Gastroesophageal sphincter (tissue), 4 donors: Measurements from ENCODE around the gene PRIMPOL. TPM values are rescaled to one million over a fixed set of nuclear protein-coding genes. Genes with fewer than 3 reads are reported as not detected.
"Not testable (repeated sequence)": the region's sequence is repeated elsewhere in the genome, so short reads cannot be mapped to it uniquely, and the experiment has no call there.

Experiments used
- ATAC-seq: fragments of 150-250 bp; one replicate; pipeline ENCODE4 v1.9.1; 2016; ENCODE audit warnings: mild to moderate bottlenecking, moderate library complexity
- H3K27ac ChIP-seq, 4 donors: fragments of 200-600 bp; sonication (generic) in 3 of 4; 1 replicate in 3 of 4; 2 replicates in 1 of 4; pipeline ENCODE4 v1.5.1; 2016 to 2019
- H3K27me3 ChIP-seq: fragments of 200-600 bp; sonication (generic); one replicate; pipeline ENCODE4 v1.5.1; 2019
- H3K36me3 ChIP-seq, 2 donors: fragments of 200-600 bp; sonication (generic); one replicate each; pipeline ENCODE4 v1.5.1; 2019; ENCODE audit warnings: control low read depth in 1 of 2
- H3K4me1 ChIP-seq, 3 donors: fragments of 200-600 bp; sonication (generic); 1 replicate in 2 of 3; 2 replicates in 1 of 3; pipeline ENCODE4 v1.5.1; 2016 to 2019; ENCODE audit warnings: control low read depth in 2 of 3
- H3K4me3 ChIP-seq, 2 donors: fragments of 200-600 bp; sonication (generic); one replicate each; pipeline ENCODE4 v1.5.1; 2019; ENCODE audit warnings: mild to moderate bottlenecking in 1 of 2, moderate library complexity in 1 of 2
- H3K9me3 ChIP-seq, 3 donors: fragments of 200-600 bp; sonication (generic); one replicate each; pipeline ENCODE4 v1.5.1; 2017 to 2019; ENCODE audit warnings: control low read depth in 2 of 3
- CTCF ChIP-seq, 4 experiments: fragments of 200-600 bp in 2 of 4; fragments of 450-650 bp in 2 of 4; sonication (generic) in 1 of 4; IDR thresholded peaks; one replicate each; pipeline ENCODE4 v1.5.1; 2017 to 2019; ENCODE audit warnings: antibody characterized with exemption in 4 of 4, mild to moderate bottlenecking in 2 of 4, moderate library complexity in 2 of 4
- EP300 ChIP-seq: sonication (generic); formaldehyde crosslinking; IDR thresholded peaks from one replicate; pipeline ENCODE4 v1.6.1; 2017; ENCODE audit warnings: antibody characterized with exemption, mild to moderate bottlenecking
- POLR2A ChIP-seq, 2 donors: fragments of 450-650 bp; IDR thresholded peaks; one replicate each; pipeline ENCODE4 v1.6.1; 2017; ENCODE audit warnings: antibody characterized with exemption in 2 of 2, mild to moderate bottlenecking in 2 of 2, moderate library complexity in 1 of 2
- POLR2AphosphoS5 ChIP-seq: sonication (generic); formaldehyde crosslinking; IDR thresholded peaks from one replicate; pipeline ENCODE4 v1.6.1; 2017; ENCODE audit warnings: antibody characterized with exemption
- WGBS, 2 donors: methylation state at CpG; one replicate each; pipeline ENCODE4 v1.1.5; 2018; ENCODE audit warnings: low coverage in 1 of 2; 5-methylcytosine and 5-hydroxymethylcytosine counted together
- total RNA-seq, 4 donors: library from RNA; depleted of rRNA; stranded (reverse); fragments of >200 nt; gene quantifications; one replicate each; pipeline ENCODE4 v1.1.0, GENCODE V29; 2016

The PRIMPOL gene
- total RNA-seq, 4 donors from 2014 or later = 14.2 to 21.6 (median 16.9) TPM

GRCh38 chr4:184621518-184621917 is 28.0 kb upstream of the PRIMPOL start:
- Histone ChIP-seq H3K9me3 (no peaks in the 10 kb centered on the region), H3K4me1 (no peaks in the 10 kb centered on the region), H3K27me3 (no peaks in the 10 kb centered on the region), H3K27ac (no peak overlapping the region), H3K4me3 (no peak overlapping the region), H3K36me3 (peaks cover 0 to 10% of the 10 kb centered on the region in 2 donors)
- TF ChIP-seq POLR2AphosphoS5 = no peak
- no peak for TF ChIP-seq POLR2A (IDR thresholded peaks at IDR 0.05)
- TF ChIP-seq EP300 = no peak
- no peak for ATAC-seq
- 63 to 74% methylated on average over 3 of the region's 3 CpGs for WGBS, 2 donors

GRCh38 chr4:184624504-184624903 is 25.0 kb upstream of the PRIMPOL start:
- not testable (repeated sequence) for H3K9me3 ChIP-seq, ATAC-seq, H3K4me1 ChIP-seq, H3K27ac ChIP-seq, H3K27me3 ChIP-seq, H3K4me3 ChIP-seq
- peaks cover 0 to 40% of the 10 kb centered on the region in 2 donors for H3K36me3 ChIP-seq
- WGBS, 2 donors = 95 to 97% methylated on average over 3 of the region's 3 CpGs

GRCh38 chr4:184624972-184625554 is 24.5 kb upstream of the PRIMPOL start:
- 92% methylated on average over 6 to 7 of the region's 7 CpGs for WGBS, 2 donors
- no peak for TF ChIP-seq CTCF (IDR thresholded peaks at IDR 0.05)

GRCh38 chr4:184625783-184626596 is 23.5 kb upstream of the PRIMPOL start:
- H3K4me1 ChIP-seq, H3K27me3 ChIP-seq, H3K27ac ChIP-seq, H3K9me3 ChIP-seq, H3K4me3 ChIP-seq, ATAC-seq: not testable (repeated sequence)
- H3K36me3 ChIP-seq = peaks cover 5 to 55% of the 10 kb centered on the region in 2 donors
- WGBS, 2 donors = 87 to 94% methylated on average over 8 to 10 of the region's 11 CpGs

More at GRCh38 chr4:184624972-184625554, 24.5 kb upstream of the PRIMPOL start:
- H3K9me3 ChIP-seq = no peaks in the 10 kb centered on the region
- H3K36me3 ChIP-seq = peaks cover 0 to 46% of the 10 kb centered on the region in 2 donors
- no peak overlapping the region for H3K27ac ChIP-seq
- H3K4me3 ChIP-seq = no peak overlapping the region
- no peaks in the 10 kb centered on the region for H3K27me3 ChIP-seq
- ATAC-seq = no peak
- H3K4me1 ChIP-seq = no peaks in the 10 kb centered on the region

GRCh38 chr4:184628103-184628502 is 21.4 kb upstream of the PRIMPOL start:
- Histone ChIP-seq H3K27me3 (no peaks in the 10 kb centered on the region), H3K4me1 (no peaks in the 10 kb centered on the region), H3K27ac (no peak overlapping the region), H3K4me3 (no peak overlapping the region), H3K36me3 (peaks cover 5 to 73% of the 10 kb centered on the region in 2 donors), H3K9me3 (no peaks in the 10 kb centered on the region)
- no peak for TF ChIP-seq POLR2A (IDR thresholded peaks at IDR 0.05)
- no peak for TF ChIP-seq POLR2AphosphoS5
- no peak for TF ChIP-seq EP300
- TF ChIP-seq CTCF (IDR thresholded peaks at IDR 0.05) = no peak
- 94 to 97% methylated on average over 4 of the region's 4 CpGs for WGBS, 2 donors
- ATAC-seq = no peak

- no peak for ATAC-seq
- H3K9me3 ChIP-seq = no peaks in the 10 kb centered on the region
- 79 to 100% methylated on average over 1 of the region's 1 CpG for WGBS, 2 donors
- no peak overlapping the region for H3K27ac ChIP-seq
- TF ChIP-seq EP300 = no peak
- no peak overlapping the region for H3K4me3 ChIP-seq
- H3K4me1 ChIP-seq = no peaks in the 10 kb centered on the region
- H3K27me3 ChIP-seq = no peaks in the 10 kb centered on the region
- peaks cover 5 to 93% of the 10 kb centered on the region in 2 donors for H3K36me3 ChIP-seq
Measured at GRCh38 chr4:184632842-184633241, 16.7 kb upstream of the PRIMPOL start.

GRCh38 chr4:184635381-184635780 is 14.2 kb upstream of the PRIMPOL start:
- TF ChIP-seq POLR2AphosphoS5 (no peak), CTCF (IDR thresholded peaks at IDR 0.05) (no peak), POLR2A (IDR thresholded peaks at IDR 0.05) (no peak), EP300 (no peak)
- Histone ChIP-seq H3K4me1 (peaks cover 0 to 10% (median 0%) of the 10 kb centered on the region in 3 donors), H3K27ac (no peak overlapping the region), H3K36me3 (peaks cover 3 to 70% of the 10 kb centered on the region in 2 donors), H3K4me3 (no peak overlapping the region), H3K9me3 (no peaks in the 10 kb centered on the region), H3K27me3 (no peaks in the 10 kb centered on the region)
- WGBS, 2 donors = 38 to 40% methylated on average over 3 of the region's 3 CpGs
- no peak for ATAC-seq
